Ammon's horn (tissue), 1 donor: ENCODE results near the gene MNAT1.
"Not testable (repeated sequence)": the region's sequence is repeated elsewhere in the genome, so short reads cannot be mapped to it uniquely, and the experiment has no call there.

ENCODE experiments used
- DNase-seq: peaks from one replicate; pipeline ENCODE4 v3.0.0-alpha.2; 2016; ENCODE audit warnings: low spot score

MNAT1 gene

GRCh38 chr14:60734465-60735242 lies at the start of gene MNAT1:
TSS of gene MNAT1 (plus strand) at chr14:60734761. CDS start at chr14:60734863, 102 bp downstream.
- DNase-seq, result peak; percentile 92

- DNase-seq, result no peak
Observed at GRCh38 chr14:60686865-60687264, 47.7 kb upstream of the MNAT1 start.

GRCh38 chr14:60691383-60692113 lies 43.0 kb upstream of the MNAT1 start:
- DNase-seq, result no peak

GRCh38 chr14:60695327-60695726 lies 39.2 kb upstream of the MNAT1 start:
- no peak for DNase-seq

GRCh38 chr14:60700598-60700997 lies 34.0 kb upstream of the MNAT1 start:
- no peak for DNase-seq

- DNase-seq, result no peak
Observed at GRCh38 chr14:60705100-60705499, 29.5 kb upstream of the MNAT1 start.

- DNase-seq, result no peak
Observed at GRCh38 chr14:60707858-60708257, 26.7 kb upstream of the MNAT1 start.

- no peak for DNase-seq
Observed at GRCh38 chr14:60710494-60710893, 24.1 kb upstream of the MNAT1 start.

- no peak for DNase-seq
Observed at GRCh38 chr14:60713513-60713912, 21.0 kb upstream of the MNAT1 start.

GRCh38 chr14:60720391-60720790 lies 14.2 kb upstream of the MNAT1 start:
- no peak for DNase-seq

- DNase-seq, result no peak
Observed at GRCh38 chr14:60720962-60721325, 13.6 kb upstream of the MNAT1 start.

GRCh38 chr14:60721326-60722106 lies 13.0 kb upstream of the MNAT1 start:
- peak; percentile 8 for DNase-seq

- DNase-seq, result no peak
Observed at GRCh38 chr14:60722107-60722356, 12.5 kb upstream of the MNAT1 start.

GRCh38 chr14:60722357-60723115 lies 12.0 kb upstream of the MNAT1 start:
- peak; percentile 3 for DNase-seq

GRCh38 chr14:60723116-60723906 lies 11.2 kb upstream of the MNAT1 start:
- peak; percentile 9 for DNase-seq

GRCh38 chr14:60723907-60724618 lies 10.5 kb upstream of the MNAT1 start, which contains the start of gene SIX4:
TSS of gene SIX4 (minus strand) at chr14:60724351. CDS start at chr14:60724074, 277 bp downstream.
- DNase-seq, result peak; percentile 52

GRCh38 chr14:60731291-60731690 lies 3.3 kb upstream of the MNAT1 start:
- DNase-seq, result not testable (repeated sequence)

GRCh38 chr14:60732840-60733483 lies 1.6 kb upstream of the MNAT1 start:
- DNase-seq, result no peak

GRCh38 chr14:60735416-60735815 lies 855 bp downstream of the MNAT1 start:
- DNase-seq, result peak; percentile 4

GRCh38 chr14:60736494-60736893 lies 1.9 kb downstream of the MNAT1 start:
- peak; percentile 5 for DNase-seq
